GM12873 (cell line): ENCODE data around the gene KCTD1.

Source experiments
- TF ChIP-seq, protein P1 (sequence below): IDR thresholded peaks from 2 replicates; pipeline ENCODE4 v1.5.1; 2012; ENCODE audit warnings: low read depth, mild to moderate bottlenecking, moderate library complexity, low read length, control low read depth; ENCODE audit not compliant: insufficient read depth; ENCODE audit errors: missing control alignments

Gene KCTD1

DNA sequence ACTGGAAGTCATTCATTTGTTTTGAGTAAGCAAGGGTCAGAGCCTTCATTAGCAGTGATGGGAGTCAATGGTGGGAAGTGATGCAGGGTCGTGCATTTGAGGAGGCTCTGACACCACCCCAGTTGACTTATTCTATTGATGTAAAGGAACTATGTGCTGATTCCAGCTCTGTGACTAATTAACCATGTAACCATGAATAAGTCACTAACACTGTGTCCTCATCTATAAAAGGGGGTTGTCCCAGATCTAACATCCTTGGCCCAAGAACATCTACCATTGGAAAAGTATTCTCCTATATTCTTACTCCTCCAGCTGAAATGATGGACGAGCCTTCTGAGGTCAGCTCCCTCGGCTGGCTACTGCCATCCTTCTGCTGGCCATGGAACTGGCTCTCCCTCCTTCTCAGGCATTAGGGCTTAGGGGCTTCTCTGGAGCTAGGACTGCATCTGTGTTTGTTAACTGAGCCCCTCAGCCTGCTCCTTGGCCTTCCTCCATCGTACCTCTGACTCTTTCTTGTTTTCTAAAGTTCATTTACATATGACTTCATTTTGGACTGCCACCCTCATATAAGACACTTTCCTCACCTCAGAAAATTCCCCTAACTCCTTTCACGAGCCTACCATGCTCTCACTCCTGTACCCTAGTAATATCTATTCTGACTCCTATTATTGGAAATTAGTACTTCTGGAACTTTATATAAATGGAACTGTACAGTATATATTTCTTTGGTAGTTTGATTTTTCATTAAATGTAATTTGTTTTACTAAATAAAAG lies 115.5 kb downstream of the KCTD1 start:
- TF ChIP-seq, protein P1, sequence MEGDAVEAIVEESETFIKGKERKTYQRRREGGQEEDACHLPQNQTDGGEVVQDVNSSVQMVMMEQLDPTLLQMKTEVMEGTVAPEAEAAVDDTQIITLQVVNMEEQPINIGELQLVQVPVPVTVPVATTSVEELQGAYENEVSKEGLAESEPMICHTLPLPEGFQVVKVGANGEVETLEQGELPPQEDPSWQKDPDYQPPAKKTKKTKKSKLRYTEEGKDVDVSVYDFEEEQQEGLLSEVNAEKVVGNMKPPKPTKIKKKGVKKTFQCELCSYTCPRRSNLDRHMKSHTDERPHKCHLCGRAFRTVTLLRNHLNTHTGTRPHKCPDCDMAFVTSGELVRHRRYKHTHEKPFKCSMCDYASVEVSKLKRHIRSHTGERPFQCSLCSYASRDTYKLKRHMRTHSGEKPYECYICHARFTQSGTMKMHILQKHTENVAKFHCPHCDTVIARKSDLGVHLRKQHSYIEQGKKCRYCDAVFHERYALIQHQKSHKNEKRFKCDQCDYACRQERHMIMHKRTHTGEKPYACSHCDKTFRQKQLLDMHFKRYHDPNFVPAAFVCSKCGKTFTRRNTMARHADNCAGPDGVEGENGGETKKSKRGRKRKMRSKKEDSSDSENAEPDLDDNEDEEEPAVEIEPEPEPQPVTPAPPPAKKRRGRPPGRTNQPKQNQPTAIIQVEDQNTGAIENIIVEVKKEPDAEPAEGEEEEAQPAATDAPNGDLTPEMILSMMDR, result no peak

DNA sequence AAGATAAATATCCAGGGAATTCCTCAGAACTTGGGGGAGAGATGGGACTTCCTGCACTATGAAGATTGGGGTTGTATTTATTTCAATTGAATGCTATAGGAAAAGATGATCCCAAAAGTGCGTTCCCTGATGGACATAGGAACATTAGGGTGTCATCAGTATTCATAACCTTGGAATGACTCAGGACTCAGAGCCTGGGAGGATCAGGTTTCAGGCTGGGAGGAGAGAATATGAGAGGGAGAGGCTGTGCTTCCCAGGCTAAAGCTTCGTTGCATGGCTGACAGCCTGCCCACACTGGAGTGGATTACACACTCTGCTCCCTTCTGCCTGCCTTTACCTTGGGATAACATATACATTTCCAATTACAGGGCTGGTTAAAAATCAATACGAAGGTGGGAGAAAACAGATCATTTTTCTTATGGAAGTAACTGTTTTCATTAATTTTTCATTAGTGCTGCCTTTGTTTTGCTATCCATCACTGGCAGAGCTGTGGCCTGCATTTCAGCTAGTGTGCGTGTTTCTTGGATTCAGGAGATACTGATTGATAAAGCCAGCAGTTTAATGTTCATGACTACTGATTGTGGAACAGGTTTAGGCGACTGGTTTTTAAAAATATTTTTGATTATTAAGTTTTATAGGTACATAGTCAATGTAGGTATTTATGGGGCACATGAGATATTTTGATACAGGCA lies 118.7 kb downstream of the KCTD1 start:
- TF ChIP-seq, protein P1, result no peak

GRCh38 chr18:26425148-26425531 lies 123.2 kb downstream of the KCTD1 start:
- TF ChIP-seq, protein P1, result no peak

GRCh38 chr18:26424428-26425147 lies 123.8 kb downstream of the KCTD1 start:
- TF ChIP-seq, protein P1, result no peak

DNA sequence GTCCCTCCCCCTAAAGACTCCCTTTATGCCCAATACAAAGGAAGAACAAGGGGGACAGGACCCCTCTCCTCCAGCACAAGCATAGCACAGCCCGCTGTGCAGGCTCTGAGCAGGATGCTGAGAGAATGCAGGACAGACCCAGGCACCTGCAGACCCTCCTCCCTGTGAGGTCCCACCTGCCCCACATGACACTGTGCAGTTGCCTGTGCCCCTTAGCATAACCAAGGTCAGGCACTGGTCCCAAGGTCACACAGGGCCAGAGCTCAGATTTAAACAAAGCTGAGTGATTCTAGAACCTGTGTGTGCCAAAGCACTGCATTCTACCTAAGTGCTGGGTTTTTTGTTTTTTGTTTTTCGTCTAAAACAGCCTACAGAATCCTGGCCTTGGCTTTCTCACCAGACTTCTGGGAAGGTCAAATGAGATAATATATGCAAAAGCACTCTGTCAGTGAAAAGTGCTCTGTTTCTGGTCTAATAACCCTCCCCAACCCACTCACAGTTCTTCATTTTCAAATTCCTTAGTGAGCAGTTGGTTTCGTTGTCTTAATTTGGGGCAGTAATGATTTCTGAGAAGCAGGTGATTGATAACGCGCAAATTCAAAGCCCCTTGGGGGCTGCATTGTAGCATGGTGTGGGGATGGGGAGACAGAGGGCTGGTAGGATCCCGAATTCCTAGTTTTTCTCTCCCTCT lies 125.7 kb downstream of the KCTD1 start:
- TF ChIP-seq, protein P1, result no peak

DNA sequence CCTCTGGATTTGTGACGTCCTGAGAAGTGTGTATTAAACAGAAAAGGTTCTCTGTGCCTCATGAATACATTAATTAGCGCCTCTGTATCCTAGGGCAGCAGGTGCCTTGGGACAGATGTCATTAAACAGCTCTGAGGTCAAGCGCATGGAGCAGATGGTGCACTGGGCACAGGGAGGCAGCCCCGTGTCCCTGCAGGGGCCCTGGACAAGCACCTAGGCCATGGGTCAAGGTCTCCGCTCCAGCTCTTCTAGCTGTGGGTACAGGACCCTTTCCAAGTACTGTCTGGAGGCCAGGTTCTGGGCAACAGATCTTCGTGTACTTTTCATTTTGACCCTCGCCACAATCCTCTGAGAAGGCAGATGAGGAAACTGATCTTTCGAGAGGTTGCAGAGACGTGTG lies 126.4 kb downstream of the KCTD1 start:
- TF ChIP-seq, protein P1, result no peak

DNA sequence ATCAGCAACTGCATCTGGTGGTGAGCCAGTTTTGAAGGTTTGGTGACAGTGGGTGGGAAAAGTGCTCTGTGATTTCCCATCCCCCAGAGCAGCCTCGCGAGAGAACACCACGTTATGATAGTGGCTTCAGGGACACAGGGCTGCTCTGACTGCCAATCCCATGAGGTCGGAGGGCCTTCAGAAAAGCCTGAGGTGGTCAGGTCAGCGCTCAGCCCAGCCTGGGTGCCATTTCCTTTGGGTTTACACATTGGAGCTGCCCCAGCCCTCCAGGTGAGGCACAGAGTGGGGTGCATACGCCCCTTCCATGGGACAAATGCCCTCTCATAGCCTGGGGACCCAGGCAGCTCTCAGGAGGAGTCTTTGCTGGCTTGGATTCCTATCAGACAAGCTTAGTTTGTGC lies 126.8 kb downstream of the KCTD1 start:
- TF ChIP-seq, protein P1, result no peak
